H1 (cell line): Measurements from ENCODE around the gene ASCC1. TPM values are rescaled to one million over a fixed set of nuclear protein-coding genes. Genes with fewer than 3 reads are reported as not detected.

Source experiments
- EP300 ChIP-seq, 2 experiments: IDR thresholded peaks; 1 replicate in 1 of 2; 2 replicates in 1 of 2; pipeline ENCODE4 v1.6.1; 2011 to 2012; ENCODE audit warnings: low read depth in 2 of 2, low read length in 2 of 2, mild to moderate bottlenecking in 2 of 2, borderline replicate concordance in 1 of 2, inconsistent platforms in 1 of 2, moderate library complexity in 1 of 2
- FOSL1 ChIP-seq: IDR thresholded peaks from 2 replicates; pipeline ENCODE4 v1.6.1; 2011; ENCODE audit warnings: mild to moderate bottlenecking, low read depth, low read length, moderate library complexity; ENCODE audit not compliant: insufficient read depth
- JUND ChIP-seq: IDR thresholded peaks from 2 replicates; pipeline ENCODE4 v1.6.1; 2011; ENCODE audit warnings: mild to moderate bottlenecking, improper control_type of control experiment, low read length
- KDM5A ChIP-seq: fragments of 200-600 bp; IDR thresholded peaks from 2 replicates; pipeline ENCODE4 v1.7.1; 2012; ENCODE audit warnings: mild to moderate bottlenecking, low read length, inconsistent platforms, mixed read lengths
- TCF12 ChIP-seq: IDR thresholded peaks from 2 replicates; pipeline ENCODE4 v1.6.1; 2011; ENCODE audit warnings: low read depth, mild to moderate bottlenecking, low read length
- YY1 ChIP-seq: IDR thresholded peaks from 2 replicates; pipeline ENCODE4 v1.6.1; 2011; ENCODE audit warnings: low read depth, mild to moderate bottlenecking, low read length
- ZNF274 ChIP-seq: IDR thresholded peaks from 2 replicates; pipeline ENCODE4 v1.7.0; 2012; ENCODE audit warnings: low read length, borderline replicate concordance; ENCODE audit errors: extremely low read depth
- polyA plus RNA-seq, 7 experiments: library from polyadenylated mRNA; depleted of rRNA in 3 of 7; stranded (reverse) in 5 of 7; unstranded in 2 of 7; fragments of >200 nt in 5 of 7; fragments of 200-250 nt in 2 of 7; gene quantifications; 1 replicate in 5 of 7; 2 replicates in 1 of 7; 4 replicates in 1 of 7; pipeline versions ENCODE4 v1.2.1 to v1.2.3, GENCODE V29; 2011 to 2013; ENCODE audit warnings: missing spikeins in 2 of 7, mixed read lengths in 2 of 7
- total RNA-seq: library from RNA; stranded (reverse); fragmentation: NEBNext Ultra II Directional; extraction: Animal tissue kit (Norgen Biotek cat#: 25700); gene quantifications from 2 replicates; pipeline ENCODE4 v1.2.1, GENCODE V29; 2021

ASCC1 gene
- total and polyA plus RNA-seq, 2 of the 8 experiments (the other 6 are each of a cell fraction or from before 2014, with no cell fraction given): 25.6 to 35.8 TPM

- no peak for TF ChIP-seq EP300 (IDR thresholded peaks at IDR 0.05; ENCODE audit: borderline replicate concordance in 1 of 2, low read depth in 2 of 2, low read length in 2 of 2)
- TF ChIP-seq JUND: no peak
- no peak for TF ChIP-seq FOSL1
- no peak for TF ChIP-seq ZNF274
- TF ChIP-seq TCF12: no peak
- no peak for TF ChIP-seq YY1
- no peak for TF ChIP-seq KDM5A
Observed at GRCh38 chr10:72124989-72125388, 91.1 kb downstream of the ASCC1 start (continued).
